ENCODE measurements around the gene SIAH3. TPM values are rescaled to one million over a fixed set of nuclear protein-coding genes. Genes with fewer than 3 reads are reported as not detected.

The SIAH3 gene
- total RNA-seq, 2 experiments from 2014 or later, result not detected

GRCh38 chr13:45783346-45784043 is 68.1 kb downstream of the SIAH3 start:
- BruUV-seq (replicated peaks), result no TSS peak
- Histone ChIP-seq H3K4me1 (ENCODE audit: insufficient read depth, low read length, poor library complexity, severe bottlenecking) (no peaks in the 10 kb centered on the region), H3K27ac (ENCODE audit: low read depth, low read length, poor library complexity, severe bottlenecking) (no peak overlapping the region), H3K9me2 (ENCODE audit: insufficient read depth, low read length) (no peaks in the 10 kb centered on the region), H2AFZ (ENCODE audit: low read length) (no peak overlapping the region), H3K9me3 (ENCODE audit: low read length) (no peaks in the 10 kb centered on the region), H3K36me3 (ENCODE audit: insufficient read depth, low read length) (no peaks in the 10 kb centered on the region), H4K20me1 (ENCODE audit: insufficient read depth, low read length) (no peaks in the 10 kb centered on the region), H3K79me2 (ENCODE audit: insufficient read depth, low read depth, low read length) (no peaks in the 10 kb centered on the region), H3K4me2 (ENCODE audit: low read length) (no peak overlapping the region), H3K4me3 (ENCODE audit: low read depth, low read length, poor library complexity, severe bottlenecking) (no peak overlapping the region)
- POLR2A ChIA-PET, result no interaction called here
- TF ChIP-seq CTCF (conservative IDR thresholded peaks at IDR 0.05; ENCODE audit: low read length), result no peak
- intact Hi-C loops (cut with micrococcal nuclease; ENCODE audit: unreplicated experiment), result no loop called here
- CTCF ChIA-PET (ENCODE audit: unreplicated experiment), result no interaction called here
- DNase-seq (ENCODE audit: low spot score), result no peak

- no peak for DNase-seq (ENCODE audit: low spot score)
- no peaks in the 10 kb centered on the region for H3K9me3 ChIP-seq (ENCODE audit: low read length)
- no peak overlapping the region for H3K4me2 ChIP-seq (ENCODE audit: low read length)
- H3K36me3 ChIP-seq (ENCODE audit: insufficient read depth, low read length), result no peaks in the 10 kb centered on the region
- H4K20me1 ChIP-seq (ENCODE audit: insufficient read depth, low read length), result no peaks in the 10 kb centered on the region
- no peak overlapping the region for H2AFZ ChIP-seq (ENCODE audit: low read length)
- BruUV-seq (replicated peaks), result no TSS peak
- H3K9me2 ChIP-seq (ENCODE audit: insufficient read depth, low read length), result no peaks in the 10 kb centered on the region
- no peak overlapping the region for H3K4me3 ChIP-seq (ENCODE audit: low read depth, low read length, poor library complexity, severe bottlenecking)
- H3K27ac ChIP-seq (ENCODE audit: low read depth, low read length, poor library complexity, severe bottlenecking), result no peak overlapping the region
- ChIA-PET CTCF (ENCODE audit: unreplicated experiment) (no interaction called here), POLR2A (no interaction called here)
- no peaks in the 10 kb centered on the region for H3K4me1 ChIP-seq (ENCODE audit: insufficient read depth, low read length, poor library complexity, severe bottlenecking)
- TF ChIP-seq EZH2phosphoT487 (IDR thresholded peaks at IDR 0.05; ENCODE audit: borderline replicate concordance, low read depth, low read length) (no peak), CTCF (conservative IDR thresholded peaks at IDR 0.05; ENCODE audit: low read length) (no peak)
- no peaks in the 10 kb centered on the region for H3K79me2 ChIP-seq (ENCODE audit: insufficient read depth, low read depth, low read length)
- intact Hi-C loops (cut with micrococcal nuclease; ENCODE audit: unreplicated experiment), result no loop called here
Observed at GRCh38 chr13:45782327-45783045, 69.1 kb downstream of the SIAH3 start.
